Spleen (tissue), 11 donors: ENCODE results near the gene SYNCRIP. TPM values are rescaled to one million over a fixed set of nuclear protein-coding genes. Genes with fewer than 3 reads are reported as not detected.
A peak's percentile ranks its signal among the peaks of the same experiment; 100 is the strongest.

ENCODE experiments used
- DNase-seq: peaks from one replicate; pipeline ENCODE4 v3.0.0-alpha.2; 2020
- H3K27ac ChIP-seq, 8 donors: fragments of 200-600 bp; sonication (generic) in 7 of 8; 1 replicate in 4 of 8; 2 replicates in 4 of 8; pipeline versions ENCODE4 v1.5.0 to v1.8.0; 2016 to 2021; ENCODE audit warnings: inconsistent platforms in 4 of 8, mild to moderate bottlenecking in 4 of 8, moderate library complexity in 1 of 8
- H3K27me3 ChIP-seq, 7 donors: fragments of 200-600 bp; sonication (generic) in 6 of 7; replicated peaks in 1 of 7; 1 replicate in 4 of 7; 2 replicates in 3 of 7; pipeline versions ENCODE4 v1.5.0 to v1.8.0; 2016 to 2021; ENCODE audit warnings: inconsistent platforms in 3 of 7, mild to moderate bottlenecking in 1 of 7
- H3K36me3 ChIP-seq, 6 donors: fragments of 200-600 bp; sonication (generic) in 5 of 6; 1 replicate in 4 of 6; 2 replicates in 2 of 6; pipeline versions ENCODE4 v1.5.0 to v1.8.0; 2016 to 2021; ENCODE audit warnings: inconsistent platforms in 2 of 6
- H3K4me1 ChIP-seq, 6 donors: fragments of 200-600 bp; sonication (generic) in 5 of 6; 1 replicate in 3 of 6; 2 replicates in 3 of 6; pipeline versions ENCODE4 v1.5.0 to v1.8.0; 2016 to 2021; ENCODE audit warnings: inconsistent platforms in 3 of 6
- H3K4me3 ChIP-seq, 8 donors: fragments of 200-600 bp; sonication (generic) in 7 of 8; 1 replicate in 4 of 8; 2 replicates in 4 of 8; pipeline versions ENCODE4 v1.5.0 to v1.8.0; 2016 to 2021; ENCODE audit warnings: inconsistent platforms in 4 of 8, mild to moderate bottlenecking in 4 of 8, moderate library complexity in 2 of 8
- H3K9me3 ChIP-seq, 8 donors: fragments of 200-600 bp; sonication (generic) in 7 of 8; 1 replicate in 4 of 8; 2 replicates in 4 of 8; pipeline versions ENCODE4 v1.5.0 to v1.8.0; 2016 to 2021; ENCODE audit warnings: inconsistent platforms in 4 of 8
- CTCF ChIP-seq, 11 experiments: fragments of 200-600 bp in 7 of 11; fragments of 450-650 bp in 4 of 11; sonication (generic) in 4 of 11; IDR thresholded peaks in 8 of 11; conservative IDR thresholded peaks in 3 of 11; 1 replicate in 7 of 11; 2 replicates in 4 of 11; pipeline versions ENCODE4 v1.4.0 to v1.8.0; 2016 to 2021; ENCODE audit warnings: antibody characterized with exemption in 11 of 11, inconsistent platforms in 4 of 11, mild to moderate bottlenecking in 1 of 11
- POLR2A ChIP-seq, 3 donors: fragments of 450-650 bp; IDR thresholded peaks; one replicate each; pipeline ENCODE4 v1.5.1; 2017; ENCODE audit warnings: antibody characterized with exemption in 3 of 3, mild to moderate bottlenecking in 1 of 3
- POLR2AphosphoS5 ChIP-seq, 3 donors: sonication (generic); formaldehyde crosslinking; IDR thresholded peaks; one replicate each; pipeline ENCODE4 v1.5.1; 2017; ENCODE audit warnings: antibody characterized with exemption in 3 of 3
- WGBS, 5 donors: extraction: QIAGEN DNeasy Blood & Tissue Kit in 3 of 5; methylation state at CpG; one replicate each; pipeline versions ENCODE4 v1.1.5 to v1.1.7; 2013 to 2018; 5-methylcytosine and 5-hydroxymethylcytosine counted together
- intact Hi-C: fragments of 100-400 bp; cut with DNase I; formaldehyde crosslinking; loops from one replicate; pipeline ENCODE4 v1.15.0; 2023; ENCODE audit warnings: low total_unique reads
- polyA plus RNA-seq, 3 donors: library from polyadenylated mRNA; stranded (reverse); fragments of 200-250 nt; gene quantifications; one replicate each; pipeline ENCODE4 v1.2.1, GENCODE V29; 2013
- total RNA-seq, 7 donors: library from RNA; depleted of rRNA in 3 of 7; stranded (reverse); fragments of >200 nt in 3 of 7; fragmentation: NEBNext Ultra II Directional in 4 of 7; extraction: Animal tissue kit (Norgen Biotek cat#: 25700) in 4 of 7; gene quantifications; one replicate each; pipeline versions ENCODE4 v1.1.0 to v1.2.1, GENCODE V29; 2016 to 2021
- donor health status: healthy with polysubstance abuse.
- donor health status: DM: no; HTN: no; CAD: no; lungs with moderate emphysema.
- donor health status: DM: no; HTN: no; CAD: no.
- donor health status: Bipolar disorder and iron deficiency.
- donor health status: healthy.
- donor health status: DM: no; HTN: no; CAD: no.
- donor health status: DM: yes; HTN: yes; CAD: no.

The SYNCRIP gene
- total and polyA plus RNA-seq, 10 donors = 21.2 to 92.1 (median 69.2) TPM

GRCh38 chr6:85670573-85670972 lies 27.9 kb upstream of the SYNCRIP start:
- H3K36me3 ChIP-seq = peaks cover 0 to 26% (median 2%) of the 10 kb centered on the region in 6 donors
- no peak overlapping the region for H3K4me3 ChIP-seq
- intact Hi-C loops = loop anchor here (10.0 kb wide), 1 partner anchor 76 kb away; the partner anchor contains the start of gene SNX14
- H3K4me1 ChIP-seq = peaks cover 11 to 65% (median 37%) of the 10 kb centered on the region in 6 donors
- H3K27me3 ChIP-seq = no peaks in the 10 kb centered on the region
- no peak for TF ChIP-seq POLR2A (IDR thresholded peaks at IDR 0.05)
- no peak for TF ChIP-seq POLR2AphosphoS5 (IDR thresholded peaks at IDR 0.05)
- TF ChIP-seq CTCF (IDR thresholded peaks at IDR 0.05 in 8 of 11, conservative IDR thresholded peaks at IDR 0.05 in 3 of 11) = no peak
- DNase-seq = no peak
- peak overlapping the region in 7 of 8 donors; percentile 29 to 84 (median 64) for H3K27ac ChIP-seq
- 64 to 72% (median 68%) methylated on average over 3 of the region's 3 CpGs for WGBS, 5 donors
- H3K9me3 ChIP-seq = no peaks in the 10 kb centered on the region

- intact Hi-C loops = loop anchor here (10.0 kb wide), 1 partner anchor 75 kb away; the partner anchor contains the start of gene SNX14
- Histone ChIP-seq H3K27me3 (no peaks in the 10 kb centered on the region), H3K9me3 (no peaks in the 10 kb centered on the region), H3K4me3 (no peak overlapping the region), H3K36me3 (peaks cover 0 to 23% (median 5%) of the 10 kb centered on the region in 6 donors), H3K27ac (peak overlapping the region in 7 of 8 donors; percentile 29 to 84 (median 65)), H3K4me1 (peaks cover 6 to 57% (median 29%) of the 10 kb centered on the region in 6 donors)
- 17 to 27% (median 22%) methylated on average over 4 of the region's 4 CpGs for WGBS, 5 donors
- DNase-seq = no peak
- TF ChIP-seq POLR2AphosphoS5 (IDR thresholded peaks at IDR 0.05) (peak in 2 of 3 donors; percentile 20 to 58), POLR2A (IDR thresholded peaks at IDR 0.05) (no peak)
Measured at GRCh38 chr6:85669735-85670194, 27.1 kb upstream of the SYNCRIP start.

GRCh38 chr6:85662251-85662650 lies 19.6 kb upstream of the SYNCRIP start:
- H3K9me3 ChIP-seq = peaks cover 0 to 7% (median 0%) of the 10 kb centered on the region in 8 donors
- peaks cover 0 to 29% (median 6%) of the 10 kb centered on the region in 6 donors for H3K36me3 ChIP-seq
- DNase-seq = no peak
- H3K4me1 ChIP-seq = no peaks in the 10 kb centered on the region
- H3K4me3 ChIP-seq = no peak overlapping the region
- intact Hi-C loops = no loop called here
- no peak overlapping the region for H3K27ac ChIP-seq
- no peaks in the 10 kb centered on the region for H3K27me3 ChIP-seq
- TF ChIP-seq POLR2AphosphoS5 (IDR thresholded peaks at IDR 0.05) (no peak), CTCF (IDR thresholded peaks at IDR 0.05 in 8 of 11, conservative IDR thresholded peaks at IDR 0.05 in 3 of 11) (no peak), POLR2A (IDR thresholded peaks at IDR 0.05) (no peak)

- H3K4me1 ChIP-seq = no peaks in the 10 kb centered on the region
- 83 to 91% (median 87%) methylated on average over 6 of the region's 6 CpGs for WGBS, 5 donors
- peaks cover 0 to 7% (median 0%) of the 10 kb centered on the region in 8 donors for H3K9me3 ChIP-seq
- TF ChIP-seq POLR2A (IDR thresholded peaks at IDR 0.05) (no peak), POLR2AphosphoS5 (IDR thresholded peaks at IDR 0.05) (no peak), CTCF (IDR thresholded peaks at IDR 0.05 in 8 of 11, conservative IDR thresholded peaks at IDR 0.05 in 3 of 11) (no peak)
- no peak overlapping the region for H3K4me3 ChIP-seq
- no peaks in the 10 kb centered on the region for H3K27me3 ChIP-seq
- H3K36me3 ChIP-seq = peaks cover 0 to 21% (median 3%) of the 10 kb centered on the region in 6 donors
- intact Hi-C loops = no loop called here
- H3K27ac ChIP-seq = no peak overlapping the region
- no peak for DNase-seq
Measured at GRCh38 chr6:85660181-85660611, 17.5 kb upstream of the SYNCRIP start.
